ENCODE results near the gene MBNL2. TPM values are rescaled to one million over a fixed set of nuclear protein-coding genes. Genes with fewer than 3 reads are reported as not detected.

MBNL2 gene
- total RNA-seq, 2 experiments from 2014 or later, result 18.0 to 18.8 TPM

DNA sequence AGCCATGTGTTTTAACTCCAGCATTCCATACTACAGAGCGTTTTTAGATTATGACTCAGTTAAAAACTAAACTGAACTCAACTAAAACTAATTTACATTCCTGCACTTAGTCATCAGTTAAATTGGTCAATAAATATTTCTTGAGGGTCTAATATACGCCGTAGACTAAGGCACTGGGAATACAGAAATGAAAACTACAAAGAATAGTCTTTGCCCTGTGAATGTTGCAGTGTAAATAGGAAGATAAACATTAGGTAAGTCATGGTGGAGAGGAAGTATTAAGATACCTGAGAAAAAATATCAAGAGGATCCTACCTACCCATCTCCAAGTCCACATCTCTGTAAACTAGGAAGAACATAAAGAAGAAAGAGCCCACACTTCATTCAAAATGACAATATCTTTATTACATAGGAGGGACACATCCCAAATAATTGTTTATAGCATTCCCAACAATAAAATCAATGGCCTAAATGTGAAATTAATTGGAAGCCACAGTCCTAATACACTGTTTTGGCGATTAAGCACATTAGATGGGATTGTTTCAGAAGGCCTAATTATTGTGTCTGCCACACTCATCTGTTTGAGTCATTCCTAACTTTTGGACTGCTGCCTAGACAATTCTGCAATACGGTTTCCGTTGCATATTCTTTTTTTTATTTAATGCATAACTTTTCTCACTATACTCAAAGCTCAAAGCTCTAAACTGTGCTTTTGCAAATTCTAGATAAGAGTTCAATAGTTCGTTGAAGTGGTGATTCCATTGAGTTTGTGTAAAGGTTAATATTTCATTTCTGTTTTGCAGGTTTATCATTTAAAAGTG is 52.9 kb downstream of the MBNL2 start:
- no peak for DNase-seq
- ChIA-PET POLR2A (no interaction called here), CTCF (no interaction called here)
- H3K27ac Mint-ChIP-seq, result no peak overlapping the region
- peaks cover 21% of the 10 kb centered on the region for H3K36me3 Mint-ChIP-seq (ENCODE audit: low read depth)
- H3K9me3 Mint-ChIP-seq, result no peaks in the 10 kb centered on the region
- no peaks in the 10 kb centered on the region for H3K27me3 Mint-ChIP-seq
- peaks cover 16% of the 10 kb centered on the region for H3K4me1 Mint-ChIP-seq
- H3K4me3 Mint-ChIP-seq, result no peak overlapping the region

DNA sequence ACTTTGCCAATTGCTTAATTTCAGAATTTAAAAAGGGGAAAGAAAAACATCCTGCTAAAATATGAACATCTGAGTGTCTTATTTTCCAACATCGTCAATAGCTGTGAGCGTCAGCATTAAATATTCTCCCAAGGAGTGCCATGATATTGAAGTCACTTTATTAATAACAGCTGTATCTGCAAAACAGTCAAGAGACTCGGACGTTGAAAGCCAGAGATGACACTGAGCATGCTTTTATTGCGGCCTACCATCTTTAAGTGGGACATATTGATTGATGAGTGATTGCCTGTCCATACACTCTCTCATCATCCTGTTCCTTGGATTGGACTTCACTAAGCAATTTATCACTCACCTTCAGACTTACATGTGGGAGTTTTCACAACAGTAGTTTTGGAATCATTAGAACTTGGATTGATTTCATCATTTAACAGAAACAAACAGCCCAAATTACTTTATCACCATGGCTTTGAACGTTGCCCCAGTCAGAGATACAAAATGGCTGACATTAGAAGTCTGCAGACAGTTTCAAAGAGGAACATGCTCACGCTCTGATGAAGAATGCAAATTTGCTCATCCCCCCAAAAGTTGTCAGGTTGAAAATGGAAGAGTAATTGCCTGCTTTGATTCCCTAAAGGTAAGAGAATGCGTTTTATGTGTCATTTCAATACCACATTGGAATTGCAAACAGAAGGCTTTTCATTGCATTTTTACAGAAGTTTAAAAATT is 53.8 kb downstream of the MBNL2 start:
- peaks cover 17% of the 10 kb centered on the region for H3K4me1 Mint-ChIP-seq

DNA sequence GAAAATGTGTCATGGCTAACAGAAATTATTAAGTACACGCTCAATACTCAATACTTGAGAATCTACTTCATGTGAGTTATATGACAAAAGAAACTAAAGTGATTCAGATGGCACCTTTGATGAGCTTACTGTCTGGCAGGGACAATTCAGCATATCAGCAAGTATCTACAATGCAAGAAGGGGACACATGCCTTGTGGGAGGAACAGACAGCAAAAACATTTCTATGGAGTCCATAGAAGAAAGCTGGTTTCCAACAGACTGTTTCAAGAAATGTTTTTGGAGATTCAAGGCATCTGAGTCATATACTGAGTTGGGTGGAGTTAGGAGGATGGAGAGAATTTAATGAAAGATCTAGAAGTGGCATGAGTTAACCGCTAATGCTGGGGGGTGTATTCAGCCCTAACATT is 54.7 kb downstream of the MBNL2 start:
- Mint-ChIP-seq H3K9me3 (no peaks in the 10 kb centered on the region), H3K36me3 (ENCODE audit: low read depth) (peaks cover 21% of the 10 kb centered on the region), H3K27ac (no peak overlapping the region), H3K27me3 (no peaks in the 10 kb centered on the region), H3K4me1 (peaks cover 17% of the 10 kb centered on the region), H3K4me3 (no peak overlapping the region)
- POLR2A ChIA-PET, result interaction anchor here (0.9 to 1.5 kb wide), 2 partner anchors 10 to 156 kb away, joined by 3 to 4 read pairs; no protein-coding TSS in a partner anchor
- DNase-seq, result no peak
- CTCF ChIA-PET, result interaction anchor here (0.8 kb wide), 1 partner anchor 166 kb away, joined by 3 read pairs; no protein-coding TSS in a partner anchor

More for the DNA sequence above, 53.8 kb downstream of the MBNL2 start:
- ChIA-PET POLR2A (interaction anchor here (1.5 kb wide), 1 partner anchor 157 kb away, joined by 4 read pairs; no protein-coding TSS in a partner anchor), CTCF (interaction anchor here (0.8 kb wide), 1 partner anchor 166 kb away, joined by 3 read pairs; no protein-coding TSS in a partner anchor)
- Mint-ChIP-seq H3K36me3 (ENCODE audit: low read depth) (peaks cover 21% of the 10 kb centered on the region), H3K27me3 (no peaks in the 10 kb centered on the region), H3K27ac (no peak overlapping the region), H3K9me3 (no peaks in the 10 kb centered on the region), H3K4me3 (no peak overlapping the region)
- no peak for DNase-seq

DNA sequence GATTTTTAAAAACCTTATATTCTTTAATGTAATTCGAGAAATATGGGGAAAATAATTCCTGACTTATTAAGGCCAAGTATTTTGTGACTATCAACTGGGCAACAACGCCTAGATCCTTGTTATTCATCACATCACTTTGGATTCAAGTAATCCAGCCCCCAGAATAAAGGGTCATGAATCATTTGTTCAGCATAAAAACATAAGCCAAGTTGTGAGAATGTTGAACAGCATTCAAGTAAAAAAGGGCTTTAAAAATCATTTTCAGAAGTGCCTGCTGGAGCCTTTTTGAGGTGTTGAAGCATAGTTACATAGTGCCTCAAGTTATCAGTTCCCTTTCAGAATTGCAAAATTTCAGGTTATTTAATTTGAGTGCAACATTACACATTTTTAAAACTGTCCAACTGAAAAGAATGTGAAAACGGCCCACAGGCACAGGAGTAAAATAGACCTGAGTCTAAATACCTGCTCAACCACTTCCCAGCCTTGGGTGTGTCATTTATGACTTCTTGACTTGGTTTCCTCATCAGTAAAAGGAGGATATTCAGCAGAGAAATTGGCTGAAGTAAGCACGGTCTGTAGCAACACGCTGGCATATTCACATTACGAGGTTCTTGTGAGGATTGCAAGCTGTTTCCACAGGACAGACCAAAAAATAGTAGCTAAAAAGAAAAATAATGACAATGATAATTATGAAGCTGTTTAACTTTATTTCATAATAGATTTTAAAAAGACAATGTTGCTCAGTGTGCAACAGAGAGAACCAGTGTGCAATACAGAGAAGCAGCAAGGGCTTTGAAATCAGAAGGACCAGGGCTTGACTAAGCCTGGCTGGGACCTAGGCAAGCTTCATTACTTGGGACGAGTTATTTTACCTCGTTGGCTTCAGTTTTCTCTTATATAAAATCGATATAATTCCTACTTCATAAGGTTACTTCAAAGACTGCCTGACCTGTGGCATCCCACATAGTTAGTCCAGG is 56.6 kb downstream of the MBNL2 start:
- H3K27ac Mint-ChIP-seq, result no peak overlapping the region
- no peak overlapping the region for H3K4me3 Mint-ChIP-seq
- H3K9me3 Mint-ChIP-seq, result no peaks in the 10 kb centered on the region
- no peaks in the 10 kb centered on the region for H3K27me3 Mint-ChIP-seq
- peaks cover 24% of the 10 kb centered on the region for H3K36me3 Mint-ChIP-seq (ENCODE audit: low read depth)
- CTCF ChIA-PET, result interaction anchor here (0.7 kb wide), 1 partner anchor 66 kb away, joined by 3 read pairs; no protein-coding TSS in a partner anchor
- POLR2A ChIA-PET, result no interaction called here
- peaks cover 24% of the 10 kb centered on the region for H3K4me1 Mint-ChIP-seq
- DNase-seq, result no peak

DNA sequence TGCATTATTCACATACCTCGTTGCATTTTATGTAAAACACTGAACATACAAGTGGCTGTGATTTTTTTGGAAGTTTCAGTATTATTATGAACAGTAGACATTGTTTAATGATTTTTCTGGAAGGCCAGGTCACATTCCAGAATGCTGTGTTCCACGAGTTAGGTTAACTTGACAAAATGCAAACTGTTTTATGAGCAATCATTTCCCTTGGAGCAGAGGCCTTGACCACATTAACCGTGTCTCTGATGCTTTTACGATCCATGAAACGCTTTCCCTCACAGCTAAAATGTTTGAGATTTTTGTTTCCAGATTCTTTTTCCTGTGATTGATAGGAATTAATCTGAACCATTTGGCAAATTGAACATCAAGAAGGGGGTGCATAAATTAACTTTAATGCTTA is 57.8 kb downstream of the MBNL2 start:
- POLR2A ChIA-PET, result no interaction called here
- peaks cover 25% of the 10 kb centered on the region for H3K4me1 Mint-ChIP-seq
- no peaks in the 10 kb centered on the region for H3K27me3 Mint-ChIP-seq
- peaks cover 23% of the 10 kb centered on the region for H3K36me3 Mint-ChIP-seq (ENCODE audit: low read depth)
- CTCF ChIA-PET, result no interaction called here
- DNase-seq, result no peak
- no peaks in the 10 kb centered on the region for H3K9me3 Mint-ChIP-seq
- H3K4me3 Mint-ChIP-seq, result no peak overlapping the region
- H3K27ac Mint-ChIP-seq, result no peak overlapping the region

DNA sequence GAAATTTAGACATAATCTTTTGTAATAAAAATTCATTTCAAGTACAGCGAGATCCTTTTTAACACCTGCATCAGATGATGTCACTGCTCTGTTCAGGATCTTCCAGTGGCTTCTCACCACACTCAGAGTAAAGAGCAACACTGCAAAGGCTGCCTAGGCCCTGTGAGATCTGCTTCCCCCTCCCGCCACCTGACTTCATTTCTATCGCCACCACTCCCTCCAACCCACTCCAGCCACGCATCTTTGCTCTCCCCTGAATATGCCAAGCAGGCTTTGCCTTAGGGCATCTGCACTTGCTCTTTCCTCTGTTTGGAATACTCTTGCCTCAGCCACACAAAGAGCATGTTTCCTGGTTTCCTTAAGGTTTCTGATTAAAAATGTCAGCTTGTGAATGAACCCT is 58.3 kb downstream of the MBNL2 start:
- H3K4me3 Mint-ChIP-seq, result no peak overlapping the region

DNA sequence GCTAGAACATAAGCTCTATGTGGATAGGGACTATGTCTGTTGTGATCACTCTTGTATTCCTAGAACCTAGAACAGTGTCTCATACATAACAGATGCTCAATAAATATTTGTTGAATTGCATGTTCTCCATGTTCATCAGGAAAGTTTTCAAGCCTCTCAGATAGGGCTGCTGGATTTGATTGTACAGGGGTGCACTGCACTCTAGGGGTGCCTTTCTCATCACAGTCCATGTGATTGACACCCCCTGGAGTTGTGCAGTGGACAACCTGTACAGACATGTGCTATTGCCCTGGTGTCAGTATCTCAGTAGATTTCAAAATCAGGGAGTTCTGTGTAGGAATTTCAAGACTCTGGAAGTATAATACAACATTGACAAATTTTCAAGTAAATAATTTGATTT is 58.9 kb downstream of the MBNL2 start:
- Mint-ChIP-seq H3K27ac (no peak overlapping the region), H3K27me3 (no peaks in the 10 kb centered on the region), H3K4me1 (peaks cover 23% of the 10 kb centered on the region), H3K4me3 (no peak overlapping the region), H3K9me3 (no peaks in the 10 kb centered on the region), H3K36me3 (ENCODE audit: low read depth) (peaks cover 14% of the 10 kb centered on the region)
- no peak for DNase-seq
- POLR2A ChIA-PET, result no interaction called here
- CTCF ChIA-PET, result no interaction called here

More for the DNA sequence above, 58.3 kb downstream of the MBNL2 start:
- CTCF ChIA-PET, result no interaction called here
- DNase-seq, result no peak
- Mint-ChIP-seq H3K9me3 (no peaks in the 10 kb centered on the region), H3K36me3 (ENCODE audit: low read depth) (peaks cover 19% of the 10 kb centered on the region), H3K4me1 (peaks cover 25% of the 10 kb centered on the region), H3K27me3 (no peaks in the 10 kb centered on the region), H3K27ac (no peak overlapping the region)
- POLR2A ChIA-PET, result no interaction called here

DNA sequence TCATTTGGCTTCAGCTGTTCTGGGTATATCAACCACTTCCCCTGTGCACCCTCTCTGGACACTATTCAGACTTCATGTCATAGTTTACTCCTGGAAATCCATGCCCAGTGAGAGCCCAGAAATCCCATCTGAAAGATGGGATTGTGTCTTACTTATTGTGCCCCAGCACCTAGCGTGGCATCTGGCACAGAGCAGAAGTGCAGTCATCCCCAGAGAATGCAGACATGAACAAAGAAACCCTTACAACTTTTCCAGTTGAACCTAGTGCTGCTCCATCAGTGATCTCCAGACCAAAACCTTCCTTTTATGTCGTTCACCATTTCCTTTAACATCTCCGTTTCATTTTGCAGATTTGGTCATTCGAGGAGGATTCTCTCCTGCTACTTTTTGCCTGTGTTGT is 60.6 kb downstream of the MBNL2 start:
- no peak overlapping the region for H3K4me3 Mint-ChIP-seq
- H3K9me3 Mint-ChIP-seq, result no peaks in the 10 kb centered on the region
- ChIA-PET CTCF (no interaction called here), POLR2A (no interaction called here)
- H3K36me3 Mint-ChIP-seq (ENCODE audit: low read depth), result peaks cover 5% of the 10 kb centered on the region
- H3K4me1 Mint-ChIP-seq, result peaks cover 13% of the 10 kb centered on the region
- no peak overlapping the region for H3K27ac Mint-ChIP-seq
- H3K27me3 Mint-ChIP-seq, result no peaks in the 10 kb centered on the region
- DNase-seq, result no peak

DNA sequence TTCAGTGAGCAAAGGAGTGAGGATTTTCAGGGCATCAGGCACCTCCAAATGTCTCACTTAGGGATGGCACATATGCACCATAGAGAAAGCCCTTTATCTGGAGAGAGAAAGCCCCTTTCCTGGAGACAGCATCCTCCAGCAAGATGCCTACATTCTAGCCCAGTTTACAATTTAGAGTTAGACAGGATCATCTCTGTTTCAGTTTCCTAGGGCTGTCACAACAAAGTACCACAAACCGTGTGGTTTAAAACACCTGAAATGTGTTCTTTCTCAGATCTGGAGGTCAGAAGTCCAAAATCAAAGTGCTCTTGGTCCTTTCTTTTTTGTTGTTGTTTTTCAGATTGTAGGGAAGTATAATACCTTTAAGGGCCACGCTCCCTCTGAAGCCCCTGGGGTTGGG is 61.8 kb downstream of the MBNL2 start:
- Mint-ChIP-seq H3K4me1 (peaks cover 13% of the 10 kb centered on the region), H3K27me3 (no peaks in the 10 kb centered on the region), H3K27ac (no peak overlapping the region), H3K9me3 (no peaks in the 10 kb centered on the region), H3K36me3 (ENCODE audit: low read depth) (peaks cover 5% of the 10 kb centered on the region), H3K4me3 (no peak overlapping the region)
- ChIA-PET POLR2A (no interaction called here), CTCF (no interaction called here)
- DNase-seq, result no peak

DNA sequence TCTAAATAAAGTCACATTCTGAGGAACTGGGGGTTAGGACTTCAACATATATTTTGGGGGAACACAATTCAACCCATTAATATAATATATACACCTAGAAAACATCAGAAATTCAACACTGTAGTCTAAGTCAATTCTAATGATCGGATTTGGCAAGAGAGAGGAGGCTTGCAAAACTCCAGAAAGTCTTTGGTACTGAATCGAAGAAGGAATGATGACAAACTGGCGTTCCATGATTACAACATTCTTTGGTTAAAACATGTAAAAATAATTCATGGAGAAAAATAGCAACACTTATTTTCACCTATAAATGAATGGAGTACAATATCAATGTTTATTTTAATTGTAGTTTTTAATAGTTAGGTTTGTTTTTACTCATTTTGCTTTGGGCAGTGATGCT is 62.4 kb downstream of the MBNL2 start:
- POLR2A ChIA-PET, result no interaction called here
- DNase-seq, result no peak
- CTCF ChIA-PET, result no interaction called here
- Mint-ChIP-seq H3K4me3 (no peak overlapping the region), H3K27ac (no peak overlapping the region), H3K9me3 (no peaks in the 10 kb centered on the region), H3K27me3 (no peaks in the 10 kb centered on the region), H3K36me3 (ENCODE audit: low read depth) (peaks cover 5% of the 10 kb centered on the region), H3K4me1 (peaks cover 14% of the 10 kb centered on the region)

DNA sequence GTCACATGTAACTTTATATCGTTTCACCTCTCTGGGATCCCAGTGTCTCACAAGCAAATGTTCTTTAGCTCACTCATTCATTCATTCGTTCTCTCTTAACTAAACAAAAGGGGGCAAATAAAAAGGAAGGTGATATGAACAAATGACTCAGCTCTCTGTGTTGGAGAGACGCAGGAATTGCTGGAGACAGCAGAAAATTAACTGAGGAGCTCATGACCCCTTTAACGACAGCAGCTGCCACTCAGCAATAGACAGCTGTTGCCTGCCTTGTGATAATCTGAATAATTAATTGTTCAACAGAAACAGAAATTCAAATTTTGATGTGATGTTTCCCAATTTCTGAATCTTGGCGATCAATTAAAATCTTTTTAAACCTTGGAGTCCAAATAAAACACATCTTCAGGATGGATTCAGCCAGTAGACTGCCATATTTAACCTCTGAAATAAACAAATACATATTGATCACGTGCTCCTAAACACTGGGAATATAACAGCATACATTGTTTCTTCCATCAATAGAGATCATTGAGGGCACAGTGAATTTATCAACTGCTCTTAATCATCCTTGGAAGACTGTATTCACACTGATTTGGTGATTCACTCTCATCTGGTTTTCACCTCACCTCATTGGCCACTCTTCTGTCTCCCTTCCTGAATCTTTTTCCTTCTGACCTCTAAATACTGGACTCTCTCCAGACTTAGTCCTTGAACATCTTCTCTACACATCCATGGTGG is 63.3 kb downstream of the MBNL2 start:
- no peaks in the 10 kb centered on the region for H3K27me3 Mint-ChIP-seq
- CTCF ChIA-PET, result no interaction called here
- H3K36me3 Mint-ChIP-seq (ENCODE audit: low read depth), result peaks cover 5% of the 10 kb centered on the region
- no peaks in the 10 kb centered on the region for H3K9me3 Mint-ChIP-seq
- H3K4me3 Mint-ChIP-seq, result no peak overlapping the region
- no peak overlapping the region for H3K27ac Mint-ChIP-seq
- H3K4me1 Mint-ChIP-seq, result peaks cover 20% of the 10 kb centered on the region
- DNase-seq, result no peak
- POLR2A ChIA-PET, result no interaction called here

DNA sequence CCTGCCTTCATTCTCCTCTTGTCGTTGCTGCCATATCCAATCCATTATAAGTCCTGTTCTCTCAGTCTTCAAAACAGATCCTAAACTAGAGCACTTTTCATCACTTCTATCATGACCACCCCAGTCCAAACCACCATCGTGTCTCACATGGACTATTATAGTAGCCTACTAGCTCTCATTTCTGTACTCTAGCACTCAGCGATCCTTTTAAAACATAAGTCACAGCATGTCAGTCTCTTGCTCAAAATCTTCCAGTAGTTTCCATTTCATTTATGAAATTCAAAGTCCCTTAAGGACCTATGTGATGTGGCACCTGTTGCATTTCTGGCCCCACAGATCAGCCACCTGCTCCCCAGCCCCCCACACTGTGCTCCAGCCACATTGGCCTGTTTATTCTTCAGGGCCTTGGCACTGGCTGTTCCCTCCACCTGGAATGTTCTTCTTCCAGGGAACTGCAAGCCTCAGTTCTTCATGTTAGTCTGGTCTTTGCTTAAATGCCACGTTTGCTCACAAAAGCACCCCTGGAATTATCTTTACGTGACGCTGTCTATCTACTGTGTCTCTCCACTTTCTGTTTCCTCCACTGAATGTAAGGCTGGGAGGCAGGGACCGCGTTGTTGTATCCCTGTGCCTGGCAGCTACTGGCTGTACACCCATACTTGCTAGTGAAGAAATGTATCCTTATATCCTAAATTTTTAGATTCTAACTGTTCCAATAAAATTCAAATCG is 64.3 kb downstream of the MBNL2 start:
- H3K36me3 Mint-ChIP-seq (ENCODE audit: low read depth), result peaks cover 5% of the 10 kb centered on the region
- H3K4me3 Mint-ChIP-seq, result no peak overlapping the region
- H3K4me1 Mint-ChIP-seq, result peaks cover 24% of the 10 kb centered on the region
- no peaks in the 10 kb centered on the region for H3K27me3 Mint-ChIP-seq
- DNase-seq, result no peak
- CTCF ChIA-PET, result no interaction called here
- POLR2A ChIA-PET, result no interaction called here
- no peak overlapping the region for H3K27ac Mint-ChIP-seq
- no peaks in the 10 kb centered on the region for H3K9me3 Mint-ChIP-seq

All from activated CD4-positive, alpha-beta memory T cell treated with anti-CD3 and anti-CD28 coated beads, Interleukin-2, amount 10 ng/mL, durations not matched to agents 7 days and 5 days (primary cell).